GM23338 (cell line): ENCODE measurements around the gene CRTC3. TPM values are rescaled to one million over a fixed set of nuclear protein-coding genes. Genes with fewer than 3 reads are reported as not detected.

ENCODE experiments used
- ATAC-seq: fragments of 200-7000 bp; cut with Tn5 transposase; 3 replicates; pipeline ENCODE4 v1.9.1; 2020
- DNase-seq: peaks from one replicate; pipeline ENCODE4 v3.0.0-alpha.2; 2015; ENCODE audit warnings: low spot score
- H2AFZ ChIP-seq: fragments of 200-600 bp; sonication (generic); 2 replicates; pipeline ENCODE4 v1.8.0; 2016; ENCODE audit warnings: antibody characterized with exemption, mild to moderate bottlenecking, moderate library complexity
- H3F3A ChIP-seq: fragments of 200-600 bp; sonication (generic); replicated peaks from 2 replicates; pipeline ENCODE4 v1.8.0; 2017; ENCODE audit warnings: antibody characterized with exemption, mixed run types, low read depth
- H3K27ac ChIP-seq: fragments of 200-600 bp; sonication (generic); 2 replicates; pipeline ENCODE4 v1.6.1; 2016; ENCODE audit warnings: low read depth
- H3K27me3 ChIP-seq: fragments of 200-600 bp; sonication (generic); 2 replicates; pipeline ENCODE4 v1.8.0; 2016; ENCODE audit warnings: mild to moderate bottlenecking, mixed run types, moderate library complexity; ENCODE audit not compliant: insufficient read depth
- H3K36me3 ChIP-seq: fragments of 200-600 bp; sonication (generic); 2 replicates; pipeline ENCODE4 v1.8.0; 2016; ENCODE audit warnings: mild to moderate bottlenecking; ENCODE audit not compliant: insufficient read depth
- H3K4me1 ChIP-seq: fragments of 200-600 bp; sonication (generic); 2 replicates; pipeline ENCODE4 v1.8.0; 2016; ENCODE audit warnings: mild to moderate bottlenecking, moderate library complexity; ENCODE audit not compliant: insufficient read depth
- H3K4me2 ChIP-seq: fragments of 200-600 bp; sonication (generic); 2 replicates; pipeline ENCODE4 v1.7.1; 2017; ENCODE audit warnings: mixed run types
- H3K4me3 ChIP-seq: fragments of 200-600 bp; sonication (generic); 2 replicates; pipeline ENCODE4 v1.6.1; 2016; ENCODE audit warnings: mixed run types
- H3K79me2 ChIP-seq: fragments of 200-600 bp; sonication (generic); replicated peaks from 2 replicates; pipeline ENCODE4 v1.8.0; 2017; ENCODE audit warnings: mild to moderate bottlenecking; ENCODE audit not compliant: insufficient read depth
- H3K9me2 ChIP-seq: fragments of 200-600 bp; sonication (generic); 2 replicates; pipeline ENCODE4 v1.8.0; 2017; ENCODE audit not compliant: insufficient read depth
- H4K20me1 ChIP-seq: fragments of 200-600 bp; sonication (generic); replicated peaks from 2 replicates; pipeline ENCODE4 v1.8.0; 2017; ENCODE audit warnings: mild to moderate bottlenecking; ENCODE audit not compliant: insufficient read depth
- H3K27ac Mint-ChIP-seq: 2 replicates; pipeline ENCODE4 v1.8.0; 2020; ENCODE audit warnings: inconsistent platforms, mild to moderate bottlenecking, moderate library complexity, mixed read lengths
- H3K27me3 Mint-ChIP-seq: 3 replicates; pipeline ENCODE4 v1.8.0; 2022; ENCODE audit warnings: low read depth, mild to moderate bottlenecking, moderate library complexity, mixed read lengths, inconsistent platforms; ENCODE audit not compliant: insufficient read depth, poor library complexity
- H3K36me3 Mint-ChIP-seq: 3 replicates; pipeline ENCODE4 v1.8.0; 2021; ENCODE audit warnings: low read depth, mild to moderate bottlenecking, inconsistent platforms, moderate library complexity, mixed read lengths
- H3K4me1 Mint-ChIP-seq: 3 replicates; pipeline ENCODE4 v1.8.0; 2020; ENCODE audit warnings: mild to moderate bottlenecking, inconsistent platforms, mixed read lengths
- H3K4me3 Mint-ChIP-seq: 3 replicates; pipeline ENCODE4 v1.8.0; 2021; ENCODE audit warnings: moderate library complexity, mild to moderate bottlenecking, inconsistent platforms, mixed read lengths
- H3K9me3 Mint-ChIP-seq: 3 replicates; pipeline ENCODE4 v1.8.0; 2020; ENCODE audit warnings: moderate library complexity, mild to moderate bottlenecking, inconsistent platforms, mixed read lengths
- EZH2phosphoT487 ChIP-seq: fragments of 200-600 bp; sonication (generic); IDR thresholded peaks from one replicate; pipeline ENCODE4 v1.8.1; 2018; ENCODE audit warnings: antibody characterized with exemption; ENCODE audit not compliant: unreplicated experiment
- JUNB ChIP-seq: IDR thresholded peaks from one replicate; pipeline ENCODE4 v1.6.1; 2016; ENCODE audit warnings: antibody characterized with exemption; ENCODE audit not compliant: unreplicated experiment
- REST ChIP-seq: IDR thresholded peaks from one replicate; pipeline ENCODE4 v1.6.1; 2018; ENCODE audit warnings: antibody characterized with exemption; ENCODE audit not compliant: unreplicated experiment
- STAT1 ChIP-seq: IDR thresholded peaks from one replicate; pipeline ENCODE4 v1.6.1; 2016; ENCODE audit warnings: antibody characterized with exemption; ENCODE audit not compliant: unreplicated experiment
- ZNF114 ChIP-seq: fragments of 250-450 bp; sonication (Bioruptor Pico); IDR thresholded peaks from 2 replicates; pipeline ENCODE4 v1.5.0; 2020; ENCODE audit warnings: mild to moderate bottlenecking, moderate library complexity
- ZNF331 ChIP-seq: fragments of 250-450 bp; sonication (Bioruptor Pico); IDR thresholded peaks from 2 replicates; pipeline ENCODE4 v1.5.0; 2020; ENCODE audit warnings: low read depth, mild to moderate bottlenecking, moderate library complexity
- polyA plus RNA-seq: library from polyadenylated mRNA; unstranded; fragments of >200 nt; fragmentation: Nextera tagmentation; extraction: Ambion mirVana; gene quantifications from 2 replicates; pipeline ENCODE4 v1.2.1, GENCODE V29; 2016
- total RNA-seq: library from RNA; depleted of rRNA; stranded (reverse); fragments of >200 nt; shearing (Covaris generic); gene quantifications from 2 replicates; pipeline ENCODE4 v1.2.3, GENCODE V29; 2014
- TF ChIP-seq, protein P1 (sequence below), 2 experiments: fragments of 200-600 bp in 1 of 2; sonication (generic) in 1 of 2; conservative IDR thresholded peaks; 2 replicates each; pipeline versions ENCODE4 v1.5.1 to v1.6.1; 2016 to 2017; ENCODE audit warnings: antibody characterized with exemption in 2 of 2, low read depth in 2 of 2, mild to moderate bottlenecking in 2 of 2, moderate library complexity in 1 of 2
- TF ChIP-seq, protein P2 (sequence below): IDR thresholded peaks from 2 replicates; pipeline ENCODE4 v1.6.1; 2016; ENCODE audit warnings: antibody characterized with exemption

The CRTC3 gene
- total and polyA plus RNA-seq, 2 experiments from 2014 or later, result 2.8 to 3.8 TPM

DNA sequence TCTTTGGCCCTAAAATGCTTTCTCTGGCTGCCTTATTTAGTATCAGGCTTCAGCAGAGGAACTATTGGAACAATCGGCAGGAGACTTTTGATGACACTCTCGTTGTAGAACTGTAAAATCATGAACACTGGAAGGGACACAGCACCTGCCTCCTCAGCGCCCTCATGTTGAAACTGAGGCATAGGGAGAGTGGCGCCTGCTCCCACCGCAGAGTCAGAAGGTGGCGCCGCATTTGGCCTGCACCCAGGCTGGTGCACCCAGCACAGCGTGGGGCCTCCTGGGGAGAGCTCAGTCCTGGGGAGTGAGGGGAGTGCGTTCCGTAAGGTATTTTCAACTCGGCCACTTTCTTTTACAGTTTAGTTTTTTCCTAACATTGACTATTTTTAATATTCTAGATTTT is 109.2 kb downstream of the CRTC3 start:
- Histone ChIP-seq H3K4me1 (no peaks in the 10 kb centered on the region), H2AFZ (no peak overlapping the region), H4K20me1 (no peaks in the 10 kb centered on the region), H3K9me2 (no peaks in the 10 kb centered on the region), H3K79me2 (no peaks in the 10 kb centered on the region), H3K27me3 (no peaks in the 10 kb centered on the region), H3K4me3 (no peak overlapping the region), H3K27ac (no peak overlapping the region), H3F3A (no peaks in the 10 kb centered on the region), H3K4me2 (no peak overlapping the region), H3K36me3 (no peaks in the 10 kb centered on the region)
- H3K36me3 Mint-ChIP-seq, result peaks cover 7% of the 10 kb centered on the region; the same call in 2 of the 3 replicates
- peak; percentile 61 for ATAC-seq
- H3K4me1 Mint-ChIP-seq, result peaks cover 5% of the 10 kb centered on the region; the same call in 1 of the 3 replicates
- no peak for DNase-seq
- no peak overlapping the region for H3K27ac Mint-ChIP-seq
- H3K9me3 Mint-ChIP-seq, result peaks cover 3% of the 10 kb centered on the region; the same call in 2 of the 3 replicates
- TF ChIP-seq, protein P1, sequence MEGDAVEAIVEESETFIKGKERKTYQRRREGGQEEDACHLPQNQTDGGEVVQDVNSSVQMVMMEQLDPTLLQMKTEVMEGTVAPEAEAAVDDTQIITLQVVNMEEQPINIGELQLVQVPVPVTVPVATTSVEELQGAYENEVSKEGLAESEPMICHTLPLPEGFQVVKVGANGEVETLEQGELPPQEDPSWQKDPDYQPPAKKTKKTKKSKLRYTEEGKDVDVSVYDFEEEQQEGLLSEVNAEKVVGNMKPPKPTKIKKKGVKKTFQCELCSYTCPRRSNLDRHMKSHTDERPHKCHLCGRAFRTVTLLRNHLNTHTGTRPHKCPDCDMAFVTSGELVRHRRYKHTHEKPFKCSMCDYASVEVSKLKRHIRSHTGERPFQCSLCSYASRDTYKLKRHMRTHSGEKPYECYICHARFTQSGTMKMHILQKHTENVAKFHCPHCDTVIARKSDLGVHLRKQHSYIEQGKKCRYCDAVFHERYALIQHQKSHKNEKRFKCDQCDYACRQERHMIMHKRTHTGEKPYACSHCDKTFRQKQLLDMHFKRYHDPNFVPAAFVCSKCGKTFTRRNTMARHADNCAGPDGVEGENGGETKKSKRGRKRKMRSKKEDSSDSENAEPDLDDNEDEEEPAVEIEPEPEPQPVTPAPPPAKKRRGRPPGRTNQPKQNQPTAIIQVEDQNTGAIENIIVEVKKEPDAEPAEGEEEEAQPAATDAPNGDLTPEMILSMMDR (conservative IDR thresholded peaks at IDR 0.05; ENCODE audit: low read depth in 2 of 2), result peak; percentile 20 to 60; a peak in 3 of 4 replicates
- TF ChIP-seq, protein P2, sequence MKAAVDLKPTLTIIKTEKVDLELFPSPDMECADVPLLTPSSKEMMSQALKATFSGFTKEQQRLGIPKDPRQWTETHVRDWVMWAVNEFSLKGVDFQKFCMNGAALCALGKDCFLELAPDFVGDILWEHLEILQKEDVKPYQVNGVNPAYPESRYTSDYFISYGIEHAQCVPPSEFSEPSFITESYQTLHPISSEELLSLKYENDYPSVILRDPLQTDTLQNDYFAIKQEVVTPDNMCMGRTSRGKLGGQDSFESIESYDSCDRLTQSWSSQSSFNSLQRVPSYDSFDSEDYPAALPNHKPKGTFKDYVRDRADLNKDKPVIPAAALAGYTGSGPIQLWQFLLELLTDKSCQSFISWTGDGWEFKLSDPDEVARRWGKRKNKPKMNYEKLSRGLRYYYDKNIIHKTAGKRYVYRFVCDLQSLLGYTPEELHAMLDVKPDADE, result no peak
- no peaks in the 10 kb centered on the region for H3K27me3 Mint-ChIP-seq
- no peak overlapping the region for H3K4me3 Mint-ChIP-seq

- no peaks in the 10 kb centered on the region for H3F3A ChIP-seq
- DNase-seq, result no peak
- H3K9me2 ChIP-seq, result no peaks in the 10 kb centered on the region
- H3K79me2 ChIP-seq, result no peaks in the 10 kb centered on the region
- H3K4me3 ChIP-seq, result no peak overlapping the region
- H3K4me2 ChIP-seq, result no peak overlapping the region
- H3K27me3 ChIP-seq, result no peaks in the 10 kb centered on the region
- H4K20me1 ChIP-seq, result no peaks in the 10 kb centered on the region
- Mint-ChIP-seq H3K4me3 (no peak overlapping the region), H3K27me3 (peaks cover 6% of the 10 kb centered on the region), H3K27ac (no peak overlapping the region), H3K9me3 (no peaks in the 10 kb centered on the region; the same call in 2 of the 3 replicates), H3K4me1 (peaks cover 10% of the 10 kb centered on the region; the same call in 2 of the 3 replicates), H3K36me3 (no peaks in the 10 kb centered on the region)
- no peak overlapping the region for H3K27ac ChIP-seq
- no peak overlapping the region for H2AFZ ChIP-seq
- H3K36me3 ChIP-seq, result no peaks in the 10 kb centered on the region
- H3K4me1 ChIP-seq, result no peaks in the 10 kb centered on the region
- ATAC-seq, result no peak
- TF ChIP-seq, protein P2, result no peak
- TF ChIP-seq ZNF331 (CRISPR knock-in tag), result no peak
- TF ChIP-seq ZNF114 (CRISPR knock-in tag), result no peak
- no peak for TF ChIP-seq JUNB
- no peak for TF ChIP-seq REST
- no peak for TF ChIP-seq EZH2phosphoT487
- no peak for TF ChIP-seq STAT1
- TF ChIP-seq, protein P1 (conservative IDR thresholded peaks at IDR 0.05; ENCODE audit: low read depth in 2 of 2), result no peak
These were observed 111.1 kb downstream of the CRTC3 start for GRCh38 chr15:90640862-90641261.
